GM21737 (cell line): ENCODE results near the gene PCSK5.
"Not testable (repeated sequence)": the region's sequence is repeated elsewhere in the genome, so short reads cannot be mapped to it uniquely, and the experiment has no call there.

ENCODE experiments used
- ATAC-seq: cut with Tn5 transposase; IDR thresholded peaks from one replicate; pipeline ENCODE4 v1.9.1; 2021; ENCODE audit warnings: mild to moderate bottlenecking, moderate library complexity; ENCODE audit not compliant: unreplicated experiment

PCSK5 gene

DNA sequence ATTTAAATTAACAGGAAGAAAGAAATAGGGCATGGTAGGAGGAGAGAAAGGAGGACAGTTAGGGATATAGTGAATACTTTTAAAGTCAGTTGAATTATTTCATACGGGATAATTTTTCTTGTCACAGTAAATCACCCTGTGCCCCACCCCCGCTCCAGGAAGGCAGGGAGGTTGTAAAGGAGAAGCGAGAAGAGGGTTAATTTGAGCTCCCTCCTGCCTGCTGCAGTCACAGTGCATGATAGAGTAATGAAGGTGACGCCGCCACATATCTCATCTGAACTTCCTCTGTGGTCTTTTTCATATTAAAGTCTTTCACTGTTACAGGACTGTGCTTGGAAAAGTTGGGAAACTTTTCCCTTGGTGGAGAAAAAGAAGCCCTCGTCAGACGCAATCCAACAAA, 896 bp upstream of the PCSK5 start:
- ATAC-seq: no peak

DNA sequence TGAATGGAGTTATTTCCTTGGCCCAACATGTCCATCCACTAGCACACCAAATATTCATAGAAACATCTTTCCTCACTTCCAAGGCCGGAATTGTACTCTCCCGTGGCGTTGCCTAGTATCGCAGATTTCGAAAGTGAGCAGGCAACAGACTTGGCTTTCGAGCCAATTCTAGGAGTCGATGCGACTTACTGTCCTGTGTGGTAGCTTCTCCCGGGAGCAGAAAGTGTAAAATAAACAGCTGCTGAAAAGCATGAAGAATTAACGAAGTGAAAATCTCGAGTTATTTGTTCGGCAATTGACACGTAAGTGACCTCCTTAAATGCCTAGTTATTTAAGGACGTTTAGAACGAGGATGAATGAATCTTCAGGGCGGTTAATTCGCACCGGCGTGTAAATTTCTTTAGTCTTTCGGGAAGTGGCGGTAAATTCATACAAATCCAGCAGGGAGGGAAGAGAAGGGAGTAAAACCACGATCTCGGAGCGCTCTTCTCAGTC, 449 bp upstream of the PCSK5 start:
- no peak for ATAC-seq

DNA sequence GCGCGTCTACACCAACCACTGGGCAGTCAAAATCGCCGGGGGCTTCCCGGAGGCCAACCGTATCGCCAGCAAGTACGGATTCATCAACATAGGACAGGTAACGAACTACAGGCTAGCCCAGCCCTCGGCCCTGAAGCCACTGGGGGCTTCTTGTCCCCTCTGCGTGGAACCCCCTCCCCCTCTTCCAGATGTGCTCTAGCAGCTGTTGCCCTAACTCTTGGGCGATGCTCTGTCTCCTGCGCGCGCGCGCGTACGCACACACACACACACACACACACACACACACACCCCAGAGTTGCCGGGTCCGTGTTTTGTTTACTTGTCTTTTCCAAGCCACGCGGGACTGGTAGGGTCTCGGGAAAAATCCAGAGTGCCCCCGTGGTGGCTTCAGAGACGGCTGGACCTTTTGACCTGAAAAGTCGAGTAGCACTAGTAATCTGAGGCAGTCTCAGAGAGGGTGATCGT, 836 bp downstream of the PCSK5 start:
- ATAC-seq: no peak

DNA sequence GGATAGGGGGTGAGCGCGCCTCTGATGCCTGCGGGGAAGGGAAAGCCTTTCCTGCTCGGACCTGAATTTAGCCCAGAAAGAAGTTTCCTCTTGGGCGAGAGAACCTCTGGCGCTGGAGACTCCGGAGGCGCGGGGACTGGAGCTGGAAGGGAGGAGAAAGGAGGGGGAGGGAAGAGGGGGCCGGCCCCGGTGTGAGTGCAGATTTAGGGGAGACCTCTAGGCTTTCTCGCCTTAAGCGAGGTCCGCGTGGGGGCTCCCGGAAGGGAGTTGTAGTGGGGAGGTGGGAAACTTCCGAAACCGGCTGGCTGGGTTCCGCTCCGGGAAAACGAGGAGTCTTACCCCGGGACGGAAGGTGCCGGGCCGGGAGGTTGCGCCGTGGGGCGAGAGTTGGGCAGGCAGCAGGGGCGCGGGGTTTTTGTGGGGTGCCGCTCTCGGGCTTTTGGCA, 1.3 kb downstream of the PCSK5 start:
- no peak for ATAC-seq

DNA sequence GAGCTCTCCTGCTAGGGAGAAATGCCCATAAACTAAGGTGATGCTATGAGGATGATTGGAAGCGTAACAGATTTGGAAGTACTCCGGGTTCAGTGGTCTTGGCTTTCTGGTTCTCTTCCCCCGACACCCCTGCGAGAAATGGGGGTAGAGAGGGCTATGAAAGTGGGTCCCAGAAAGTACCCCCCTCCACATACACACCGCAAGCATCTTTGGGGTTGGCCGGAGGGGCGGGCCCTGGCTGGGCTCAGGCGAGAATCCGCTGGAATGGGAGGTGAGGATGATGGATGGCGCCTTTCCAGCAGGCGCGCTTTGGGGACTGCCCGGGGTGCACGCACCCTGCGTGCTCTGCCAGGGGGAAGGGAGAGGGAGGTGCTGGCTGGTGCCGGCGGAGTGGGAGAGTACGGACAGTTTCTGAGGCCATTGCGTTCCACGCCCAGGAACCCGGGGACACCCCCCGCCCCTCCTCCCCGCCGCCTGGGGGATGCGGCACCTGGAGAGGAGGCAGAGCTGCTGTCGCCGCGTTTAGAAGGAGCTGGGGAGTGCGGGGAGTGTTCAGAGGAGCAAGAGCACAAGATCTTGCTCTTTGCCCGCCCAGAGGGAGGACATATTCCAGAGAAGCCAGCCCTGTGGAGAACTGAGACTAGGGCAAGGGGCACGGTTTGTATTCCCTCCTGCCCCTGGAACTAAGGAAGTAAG, 1.9 kb downstream of the PCSK5 start:
- ATAC-seq: no peak

GRCh38 chr9:75893106-75893505, 2.6 kb downstream of the PCSK5 start:
- ATAC-seq: no peak

- no peak for ATAC-seq
These were observed 4.1 kb downstream of the PCSK5 start for GRCh38 chr9:75894566-75894965.

GRCh38 chr9:75895112-75895511, 4.6 kb downstream of the PCSK5 start:
- ATAC-seq: no peak

DNA sequence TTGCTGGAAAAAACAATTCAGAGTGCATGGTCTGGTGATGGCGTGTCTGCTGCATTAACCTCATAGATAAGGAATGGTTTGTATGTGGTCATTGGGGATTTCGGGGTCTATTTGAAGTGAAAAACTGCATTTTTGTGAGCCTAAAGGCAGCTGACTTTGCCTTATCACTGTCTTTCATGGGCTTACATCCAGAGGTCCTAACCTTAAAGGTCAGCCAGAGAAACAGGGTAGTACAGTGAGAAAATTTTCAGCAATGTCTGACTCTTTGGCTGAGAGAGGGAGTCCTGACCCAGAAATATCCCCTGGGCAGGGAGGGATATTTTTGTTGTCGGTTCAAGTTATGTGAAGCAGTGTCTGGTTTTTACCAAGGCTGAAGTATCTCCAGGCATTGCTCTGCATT, 5.7 kb downstream of the PCSK5 start:
- ATAC-seq: no peak

GRCh38 chr9:75900893-75901524, 10.5 kb downstream of the PCSK5 start:
- ATAC-seq: not testable (repeated sequence)

- ATAC-seq: no peak
These were observed 13.4 kb downstream of the PCSK5 start for GRCh38 chr9:75903785-75904360.

DNA sequence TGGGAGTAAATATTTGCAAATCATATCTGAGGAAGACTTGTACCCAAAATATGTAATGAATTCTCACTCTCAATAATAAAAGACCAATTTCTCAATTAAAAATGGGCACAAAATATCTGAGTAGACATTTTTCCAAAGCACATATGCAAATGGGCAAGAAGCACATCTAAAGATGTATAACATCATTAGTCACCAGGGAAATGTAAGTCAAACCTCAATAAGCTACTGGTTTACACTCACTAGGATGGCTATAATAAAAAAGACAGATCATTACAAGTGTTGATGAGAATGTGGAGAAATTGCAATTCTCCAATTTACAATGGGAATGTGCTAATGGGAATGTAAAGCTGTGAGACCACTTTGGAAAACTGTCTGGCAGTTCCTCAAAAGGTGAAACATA, 13.9 kb downstream of the PCSK5 start:
- no peak for ATAC-seq

- ATAC-seq: no peak
These were observed 16.1 kb downstream of the PCSK5 start for GRCh38 chr9:75906531-75906930.

GRCh38 chr9:75907329-75907728, 16.9 kb downstream of the PCSK5 start:
- no peak for ATAC-seq

DNA sequence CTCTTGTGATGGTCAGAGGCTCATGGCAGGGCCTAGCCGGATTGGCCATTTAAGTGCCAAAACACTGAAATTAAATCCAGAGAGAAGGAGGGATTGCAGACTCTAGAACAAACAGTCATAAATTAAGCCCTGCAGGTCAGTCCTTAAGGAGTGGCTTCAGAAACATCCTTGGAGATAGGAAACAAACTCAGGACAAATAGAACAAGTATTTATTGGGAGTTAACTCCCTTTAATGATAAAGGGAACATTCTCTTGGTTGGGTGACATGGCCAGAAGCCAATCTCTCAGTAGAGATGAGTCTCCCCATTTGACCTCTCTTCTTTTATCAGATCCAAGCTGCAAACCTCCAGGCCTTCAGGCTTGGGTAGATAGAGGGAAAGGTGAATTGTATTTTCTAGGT, 17.4 kb downstream of the PCSK5 start:
- ATAC-seq: no peak

GRCh38 chr9:75909776-75910175, 19.3 kb downstream of the PCSK5 start:
- ATAC-seq: no peak

DNA sequence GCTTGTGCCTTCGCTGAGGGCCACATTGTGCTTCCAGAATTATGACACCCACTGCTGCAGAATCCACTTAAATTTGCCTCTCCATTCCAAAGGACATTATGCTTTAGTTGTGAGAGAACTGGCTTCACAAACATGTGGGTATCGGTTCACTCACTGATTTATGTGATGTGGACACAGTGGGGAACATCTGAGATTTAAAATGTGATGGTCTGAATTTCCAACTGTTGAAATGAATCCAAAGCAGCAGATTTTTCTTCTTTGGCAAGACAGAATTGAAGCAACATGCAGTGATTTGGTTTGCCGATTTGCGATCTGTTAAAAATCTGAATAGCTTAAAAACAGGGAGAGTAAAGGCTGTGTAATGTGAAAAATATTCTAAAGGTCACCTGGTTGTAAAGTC, 20.3 kb downstream of the PCSK5 start:
- no peak for ATAC-seq

- ATAC-seq: no peak
These were observed 20.9 kb downstream of the PCSK5 start for GRCh38 chr9:75911390-75911789.

DNA sequence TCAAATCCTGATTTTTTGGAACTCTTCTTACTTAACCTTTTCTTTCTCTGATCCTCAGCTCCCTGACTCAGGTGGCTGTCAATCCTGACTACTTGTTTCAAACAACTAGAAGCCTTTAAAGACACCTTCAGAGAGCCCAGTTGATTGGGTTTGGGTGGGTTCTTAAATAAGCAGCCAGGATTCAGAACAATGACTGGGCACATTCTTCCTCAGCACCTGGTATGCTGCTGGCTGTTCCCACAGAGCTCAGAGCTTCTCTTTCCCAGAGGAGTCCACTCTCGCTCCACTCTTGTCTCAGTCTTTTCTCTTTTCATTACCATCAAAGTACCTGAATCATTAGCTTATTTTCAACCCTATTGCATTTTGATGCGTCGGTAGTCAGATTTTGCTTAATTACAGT, 22.5 kb downstream of the PCSK5 start:
- no peak for ATAC-seq

DNA sequence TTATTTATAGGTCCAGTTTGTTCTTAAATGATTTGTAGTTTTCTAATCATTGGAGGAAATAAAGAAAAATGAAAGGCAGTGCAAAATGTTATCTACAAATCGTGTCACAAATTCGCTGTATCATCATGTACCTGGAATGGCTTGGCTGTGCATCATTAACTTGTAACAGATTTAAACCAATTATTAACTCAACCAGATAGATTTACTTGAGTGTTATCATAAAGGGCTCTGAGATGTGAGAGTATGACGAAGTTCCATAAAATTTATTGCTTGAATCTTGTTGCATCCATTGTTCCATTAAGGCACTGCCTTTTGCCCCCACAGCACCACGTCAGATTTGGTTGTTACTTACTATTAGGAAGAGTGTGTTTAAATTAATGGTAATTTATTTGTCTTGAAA, 23.5 kb downstream of the PCSK5 start:
- no peak for ATAC-seq

DNA sequence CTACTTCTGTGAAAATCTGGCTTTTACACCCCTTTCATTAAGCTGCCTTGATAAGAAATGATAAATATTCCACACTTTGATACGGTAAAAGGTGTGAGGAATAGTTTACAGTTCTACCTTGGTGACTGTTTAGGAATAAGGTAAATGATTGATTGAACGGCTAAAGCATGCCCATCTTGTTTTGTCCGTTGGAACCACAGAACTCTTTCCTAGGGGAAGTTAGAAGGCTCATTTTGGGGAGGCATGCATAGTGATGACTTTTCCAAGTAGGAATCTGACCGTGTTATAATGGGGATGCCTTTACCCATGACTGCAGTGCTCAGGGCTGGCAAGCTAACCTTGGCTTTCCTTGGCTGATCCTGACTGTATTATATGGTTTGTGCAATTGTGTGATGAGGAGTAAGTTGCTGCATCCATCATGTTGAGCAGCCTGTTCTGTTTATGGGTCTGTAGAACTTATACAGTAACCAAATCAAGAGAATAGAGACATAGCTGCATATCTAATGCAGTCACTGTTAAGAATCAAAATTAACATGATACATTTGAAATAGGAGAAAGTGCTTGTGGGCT, 24.5 kb downstream of the PCSK5 start:
- ATAC-seq: no peak

DNA sequence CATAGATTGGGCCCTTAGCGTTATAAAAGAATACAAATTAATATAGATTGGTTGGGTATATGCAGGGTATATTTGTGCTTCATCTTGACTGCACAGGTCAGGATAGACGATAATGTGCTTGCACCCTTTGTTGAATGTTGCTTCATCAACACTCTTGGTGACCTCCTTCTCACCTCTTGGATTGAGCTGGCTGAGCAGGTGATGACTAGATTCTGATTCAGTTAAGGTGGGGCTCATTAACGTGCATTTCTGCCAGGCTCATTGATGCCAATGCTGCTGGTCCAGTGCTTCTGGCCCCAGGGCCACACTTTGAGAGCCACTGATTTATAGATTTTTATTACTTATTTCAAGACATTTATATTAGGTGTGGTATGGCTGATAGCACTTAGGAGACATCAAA, 27.7 kb downstream of the PCSK5 start:
- ATAC-seq: no peak
